Upper lobe of right lung (tissue), 1 donor: Measurements from ENCODE around the gene WAC. TPM values are rescaled to one million over a fixed set of nuclear protein-coding genes. Genes with fewer than 3 reads are reported as not detected.
A peak's percentile ranks its signal among the peaks of the same experiment; 100 is the strongest.

ENCODE experiments used
- ATAC-seq: fragments of 200-7000 bp; cut with Tn5 transposase; one replicate; pipeline ENCODE4 v1.9.1; 2020; ENCODE audit warnings: mild to moderate bottlenecking, moderate library complexity
- DNase-seq: peaks from one replicate; pipeline ENCODE4 v3.0.0-alpha.2; 2020
- H3K27ac ChIP-seq: fragments of 200-600 bp; one replicate; pipeline ENCODE4 v1.8.0; 2022
- H3K27me3 ChIP-seq: fragments of 200-600 bp; one replicate; pipeline ENCODE4 v1.8.0; 2022; ENCODE audit warnings: mild to moderate bottlenecking
- H3K36me3 ChIP-seq: fragments of 200-600 bp; one replicate; pipeline ENCODE4 v1.8.0; 2022
- H3K4me1 ChIP-seq: fragments of 200-600 bp; one replicate; pipeline ENCODE4 v1.8.0; 2022
- H3K4me3 ChIP-seq: fragments of 200-600 bp; one replicate; pipeline ENCODE4 v1.8.0; 2022; ENCODE audit warnings: mild to moderate bottlenecking
- H3K9me3 ChIP-seq: fragments of 200-600 bp; one replicate; pipeline ENCODE4 v1.8.0; 2022
- CTCF ChIP-seq: fragments of 200-600 bp; IDR thresholded peaks from one replicate; pipeline ENCODE4 v1.8.0; 2022; ENCODE audit warnings: antibody characterized with exemption
- intact Hi-C: fragments of 100-400 bp; cut with DNase I; formaldehyde crosslinking; loops from one replicate; pipeline ENCODE4 v1.11.0; 2022
- total RNA-seq: library from RNA; stranded (reverse); fragmentation: NEBNext Ultra II Directional; extraction: Animal tissue kit (Norgen Biotek cat#: 25700); gene quantifications from one replicate; pipeline ENCODE4 v1.2.1, GENCODE V29; 2021
- donor health status: DM: no; HTN: yes; CAD: no; lungs with severe emphysema.

The WAC gene
- total RNA-seq, 1 donor from 2014 or later: 122 TPM

- Histone ChIP-seq H3K9me3 (no peaks in the 10 kb centered on the region), H3K4me3 (no peak overlapping the region), H3K27ac (no peak overlapping the region), H3K4me1 (peaks cover 3% of the 10 kb centered on the region), H3K27me3 (peaks cover 26% of the 10 kb centered on the region), H3K36me3 (no peaks in the 10 kb centered on the region)
- DNase-seq: no peak
- ATAC-seq: no peak
- intact Hi-C loops: loop anchor here (10.0 kb wide), 2 partner anchors 330 to 640 kb away; no protein-coding TSS in a partner anchor
- no peak for TF ChIP-seq CTCF
Observed at GRCh38 chr10:28664369-28664740, 131.4 kb downstream of the WAC start.

- Histone ChIP-seq H3K4me3 (no peak overlapping the region), H3K27ac (no peak overlapping the region), H3K27me3 (peaks cover 44% of the 10 kb centered on the region), H3K36me3 (no peaks in the 10 kb centered on the region), H3K4me1 (peaks cover 3% of the 10 kb centered on the region), H3K9me3 (no peaks in the 10 kb centered on the region)
- ATAC-seq (no peak), DNase-seq (no peak)
- intact Hi-C loops: loop anchor here (10.0 kb wide), 2 partner anchors 328 to 638 kb away; no protein-coding TSS in a partner anchor
- no peak for TF ChIP-seq CTCF
Observed at GRCh38 chr10:28666751-28667467, 134.0 kb downstream of the WAC start.

DNA sequence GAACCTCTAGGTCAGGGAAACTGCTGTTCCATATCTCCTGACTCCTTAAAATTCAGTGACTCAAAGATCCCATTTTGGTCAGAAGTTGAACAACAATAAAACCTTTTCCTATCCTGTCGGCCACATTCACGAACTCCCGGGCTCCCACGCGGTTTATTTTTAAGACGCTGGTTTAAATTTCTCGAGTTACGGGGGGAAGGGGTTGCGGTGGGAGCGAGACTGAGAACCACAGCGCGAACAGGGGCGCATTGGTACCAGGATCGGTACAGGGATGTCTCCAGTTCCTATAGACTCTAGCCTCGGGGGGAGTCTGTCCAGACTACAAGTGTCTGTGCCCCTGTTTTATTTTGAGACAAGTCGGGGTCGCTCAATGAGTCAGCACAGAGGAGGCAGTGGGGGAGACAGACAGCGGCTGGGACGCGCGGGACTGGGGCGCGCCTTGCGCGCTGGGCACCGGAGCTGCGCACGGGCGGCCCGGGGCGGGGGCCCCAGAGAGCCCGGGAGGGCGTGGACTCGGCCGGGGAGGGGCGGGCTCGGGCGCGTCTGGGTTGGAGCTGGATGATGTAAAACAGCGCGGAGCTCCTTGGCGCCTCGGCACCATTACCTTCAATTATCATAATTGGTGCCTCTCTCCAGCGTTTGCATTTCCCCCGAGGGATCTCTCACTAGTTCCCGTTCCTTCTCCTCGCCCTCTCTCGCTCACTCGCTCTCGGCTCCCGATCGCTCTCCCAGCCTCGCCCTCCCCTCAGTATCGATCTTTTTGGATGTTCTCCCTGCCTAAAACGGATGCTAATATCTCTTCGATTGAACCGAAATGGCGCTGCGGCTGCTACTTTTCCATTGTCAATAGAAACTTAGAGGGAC, 135.7 kb downstream of the WAC start:
- H3K4me3 ChIP-seq: peak overlapping the region; percentile 37
- no peak overlapping the region for H3K27ac ChIP-seq
- ATAC-seq: peak; percentile 80
- H3K9me3 ChIP-seq: no peaks in the 10 kb centered on the region
- peaks cover 3% of the 10 kb centered on the region for H3K4me1 ChIP-seq
- peak; percentile 78 for DNase-seq
- intact Hi-C loops: loop anchor here (10.0 kb wide), 2 partner anchors 326 to 636 kb away; no protein-coding TSS in a partner anchor
- H3K27me3 ChIP-seq: peaks cover 44% of the 10 kb centered on the region
- H3K36me3 ChIP-seq: no peaks in the 10 kb centered on the region
- TF ChIP-seq CTCF: no peak

DNA sequence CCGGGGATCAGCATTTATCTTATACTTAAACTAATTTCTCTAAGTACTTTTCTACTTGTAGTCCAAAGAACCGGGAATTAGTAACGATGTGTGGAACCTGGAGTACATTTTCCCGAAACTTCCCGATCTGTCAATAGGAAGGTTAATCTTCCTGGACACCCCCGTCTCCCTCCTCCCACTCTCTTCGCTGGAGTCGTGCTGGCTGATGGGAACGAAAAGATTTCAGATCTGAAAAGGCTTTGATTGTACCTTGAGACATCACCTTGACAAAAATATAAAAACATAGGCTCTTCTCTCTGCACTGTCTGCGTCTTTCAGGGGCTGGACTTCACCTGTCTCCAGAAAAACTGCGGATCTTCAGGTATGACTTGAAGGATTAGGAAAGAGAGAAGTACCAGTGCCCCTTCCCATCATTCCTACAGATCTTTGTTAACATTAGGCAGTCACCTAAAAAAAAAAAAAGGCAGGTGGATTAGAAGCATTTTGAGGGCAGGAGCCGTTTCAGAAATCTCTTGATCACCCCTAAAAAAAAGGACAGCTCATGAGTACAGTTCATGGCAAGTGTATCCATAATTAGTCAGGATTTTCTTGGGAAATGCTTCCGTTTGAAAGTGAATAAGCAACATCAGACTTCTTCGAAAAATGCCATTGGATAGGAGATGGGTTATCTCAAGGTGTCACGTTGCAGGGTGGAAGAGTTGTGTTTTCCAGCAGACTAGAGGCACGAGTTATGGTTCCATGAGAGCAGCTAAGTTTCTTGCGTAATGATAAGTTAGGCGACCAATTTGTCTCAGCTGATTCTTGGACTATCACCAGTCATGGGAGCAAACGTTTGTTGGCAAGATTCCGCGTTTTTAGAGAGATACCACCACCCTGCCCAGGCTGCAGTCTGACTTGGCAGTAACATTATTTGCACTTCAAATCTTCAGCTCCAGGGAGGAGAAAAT, 136.6 kb downstream of the WAC start:
- intact Hi-C loops: loop anchor here (10.0 kb wide), 2 partner anchors 325 to 635 kb away; no protein-coding TSS in a partner anchor
- Histone ChIP-seq H3K4me1 (peaks cover 3% of the 10 kb centered on the region), H3K9me3 (no peaks in the 10 kb centered on the region), H3K27me3 (peaks cover 44% of the 10 kb centered on the region), H3K36me3 (no peaks in the 10 kb centered on the region), H3K4me3 (peak overlapping the region; percentile 37), H3K27ac (no peak overlapping the region)
- no peak for TF ChIP-seq CTCF
- DNase-seq (no peak), ATAC-seq (no peak)

Other genes with a start within 250 kb of the WAC start
- 36.8 TPM for gene MPP7, start 230.1 kb upstream of the WAC start, total RNA-seq
- 12.9 TPM for gene BAMBI, start 144.4 kb downstream of the WAC start, total RNA-seq